ENCODE measurements around the gene CEP41.

DNA sequence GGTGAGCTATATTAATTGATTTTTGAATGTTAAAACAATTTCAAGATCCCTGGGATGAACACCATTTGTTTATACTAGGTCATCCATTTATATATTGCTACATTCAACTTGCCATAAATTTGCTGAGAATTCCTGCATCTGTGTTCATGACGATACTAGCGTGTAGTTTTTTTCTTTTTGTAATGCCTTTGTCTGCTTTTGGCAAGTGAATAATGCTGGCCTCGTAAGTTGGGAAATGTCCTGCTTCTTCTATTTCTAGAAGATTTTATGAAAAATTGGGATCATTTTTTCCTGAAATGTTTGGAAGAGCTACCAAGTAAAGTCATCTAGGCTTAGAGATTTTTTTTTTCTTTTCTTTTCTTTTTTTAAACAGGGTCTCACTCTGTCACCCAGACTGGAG lies 38.2 kb upstream of the CEP41 start:
- TF ChIP-seq POLR2A (IDR thresholded peaks at IDR 0.05): no peak
- no peak for TF ChIP-seq CTCF (IDR thresholded peaks at IDR 0.05)

Data from uterus (tissue), 2 donors.